8988T (cell line): ENCODE results near the gene DNASE2B.
"Not testable (repeated sequence)": the region's sequence is repeated elsewhere in the genome, so short reads cannot be mapped to it uniquely, and the experiment has no call there.

Experiments used
- DNase-seq: peaks from one replicate; pipeline ENCODE4 v3.0.0; 2011

Gene DNASE2B

DNA sequence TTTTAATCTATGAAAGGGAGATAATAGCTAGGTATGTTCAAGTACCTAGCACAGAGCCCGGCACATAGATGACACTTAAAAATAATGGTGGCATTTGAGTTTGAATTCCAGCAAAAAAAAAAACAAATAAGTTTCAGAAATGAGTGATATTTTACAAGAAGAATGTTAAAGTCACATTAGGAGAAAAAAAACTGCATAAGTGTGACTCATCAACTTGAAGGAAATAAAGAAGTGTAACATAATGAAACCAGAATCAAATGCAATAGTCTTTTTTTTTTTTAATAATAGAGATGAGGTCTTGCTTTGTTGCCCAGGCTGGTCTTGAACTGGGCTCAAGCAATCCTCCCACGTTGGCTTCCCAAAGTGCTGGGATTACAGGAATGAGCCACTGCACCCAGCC, 17.1 kb downstream of the DNASE2B start:
- no peak for DNase-seq

DNA sequence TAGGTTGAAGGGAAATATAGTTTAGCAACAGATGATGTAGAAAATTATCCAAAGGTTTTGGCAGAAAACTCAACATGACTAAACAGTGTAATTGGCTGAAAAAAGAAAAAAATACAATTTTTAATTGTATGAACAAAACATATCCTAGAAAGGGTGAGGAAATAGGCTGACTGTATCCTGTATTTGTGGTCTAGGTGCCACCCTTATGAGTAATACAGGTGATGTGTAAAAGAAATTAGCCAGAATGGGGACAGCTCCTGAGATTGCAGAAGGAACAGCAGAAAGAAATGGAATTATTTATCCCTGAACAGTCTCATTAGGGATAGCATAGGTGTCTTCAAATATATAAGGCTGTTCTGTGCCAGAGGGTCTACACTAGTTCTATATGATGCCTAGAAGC, 24.6 kb downstream of the DNASE2B start:
- no peak for DNase-seq

DNA sequence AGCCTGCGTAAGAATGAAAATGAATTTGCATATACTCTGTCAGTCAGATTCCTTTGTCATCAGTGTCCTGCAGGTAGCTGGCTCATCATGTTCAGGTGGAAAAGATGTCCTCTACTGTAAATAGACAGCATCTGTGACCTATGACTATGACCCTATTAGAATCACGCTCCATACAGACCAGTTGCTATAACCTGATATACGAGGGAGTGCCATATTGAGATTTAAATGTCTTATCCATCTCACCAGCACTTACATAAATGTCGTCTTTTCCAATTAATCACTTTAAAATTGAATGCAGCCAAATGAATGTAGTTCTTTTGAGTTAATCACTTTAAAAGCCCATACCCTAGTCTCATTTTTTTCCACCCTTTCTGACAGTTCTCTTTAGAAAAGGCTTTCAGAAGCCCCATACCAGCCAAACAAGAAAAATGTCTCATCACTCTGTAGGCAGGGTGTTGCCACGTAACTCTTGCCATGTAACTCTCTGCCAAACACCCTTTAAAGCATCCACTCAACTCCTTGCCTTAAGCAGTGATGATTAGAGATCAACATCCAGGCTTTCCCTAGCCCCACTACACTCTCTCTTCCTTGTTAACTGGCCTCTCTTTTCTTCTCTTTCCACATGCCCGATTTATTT, 26.3 kb downstream of the DNASE2B start:
- DNase-seq: no peak

DNA sequence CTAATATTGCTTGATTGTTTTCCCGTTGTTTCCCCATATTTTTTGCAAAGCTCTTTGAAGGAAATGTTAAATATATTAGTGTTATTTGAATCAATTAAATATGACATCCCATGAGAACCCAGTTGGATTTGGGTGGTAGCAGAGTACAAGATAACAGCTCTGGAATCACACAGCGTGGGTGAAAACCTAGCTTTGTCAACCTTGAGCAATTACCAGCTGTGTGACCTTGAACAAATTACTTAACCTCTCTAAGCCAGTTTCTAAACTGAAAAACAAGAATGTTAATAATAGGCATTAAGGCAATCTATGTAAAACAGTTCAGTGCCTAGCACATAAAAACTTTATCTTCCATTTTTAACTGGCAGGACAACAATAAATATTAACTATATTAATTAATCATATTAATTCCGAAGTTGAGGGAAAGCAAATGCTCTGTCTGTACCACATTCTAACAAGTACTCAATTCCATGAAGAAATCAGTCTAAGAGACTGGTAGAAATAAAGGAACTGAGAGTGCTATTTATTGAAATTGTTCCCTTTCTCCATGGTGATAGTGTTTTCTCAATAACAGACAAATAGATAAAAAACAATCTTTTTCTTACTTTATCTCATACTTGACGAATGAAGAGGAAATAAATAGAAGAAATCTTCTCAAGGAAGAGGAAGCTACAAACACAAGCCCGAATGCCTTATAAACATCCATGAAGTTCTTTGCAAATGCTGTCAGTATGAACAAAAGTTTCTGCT, 27.0 kb downstream of the DNASE2B start:
- no peak for DNase-seq

DNA sequence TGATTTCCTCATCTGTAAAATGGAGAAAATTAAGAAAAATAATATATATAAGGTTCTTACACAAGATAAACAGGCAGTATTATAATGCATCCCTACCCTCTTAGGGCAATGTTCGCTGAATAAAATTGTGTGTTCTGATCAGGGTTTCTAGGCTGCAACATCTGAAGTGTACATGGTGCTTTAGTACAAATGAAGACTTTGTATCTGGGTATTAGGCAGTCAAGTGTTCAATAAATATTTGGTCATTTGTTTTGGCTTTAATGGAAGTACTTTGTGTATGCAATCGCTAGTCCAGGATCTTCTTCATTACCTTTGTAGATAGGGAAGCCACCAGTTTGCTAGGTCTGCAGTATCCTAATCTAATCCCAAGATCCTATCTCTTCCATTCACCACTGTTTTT, 28.1 kb downstream of the DNASE2B start:
- no peak for DNase-seq

DNA sequence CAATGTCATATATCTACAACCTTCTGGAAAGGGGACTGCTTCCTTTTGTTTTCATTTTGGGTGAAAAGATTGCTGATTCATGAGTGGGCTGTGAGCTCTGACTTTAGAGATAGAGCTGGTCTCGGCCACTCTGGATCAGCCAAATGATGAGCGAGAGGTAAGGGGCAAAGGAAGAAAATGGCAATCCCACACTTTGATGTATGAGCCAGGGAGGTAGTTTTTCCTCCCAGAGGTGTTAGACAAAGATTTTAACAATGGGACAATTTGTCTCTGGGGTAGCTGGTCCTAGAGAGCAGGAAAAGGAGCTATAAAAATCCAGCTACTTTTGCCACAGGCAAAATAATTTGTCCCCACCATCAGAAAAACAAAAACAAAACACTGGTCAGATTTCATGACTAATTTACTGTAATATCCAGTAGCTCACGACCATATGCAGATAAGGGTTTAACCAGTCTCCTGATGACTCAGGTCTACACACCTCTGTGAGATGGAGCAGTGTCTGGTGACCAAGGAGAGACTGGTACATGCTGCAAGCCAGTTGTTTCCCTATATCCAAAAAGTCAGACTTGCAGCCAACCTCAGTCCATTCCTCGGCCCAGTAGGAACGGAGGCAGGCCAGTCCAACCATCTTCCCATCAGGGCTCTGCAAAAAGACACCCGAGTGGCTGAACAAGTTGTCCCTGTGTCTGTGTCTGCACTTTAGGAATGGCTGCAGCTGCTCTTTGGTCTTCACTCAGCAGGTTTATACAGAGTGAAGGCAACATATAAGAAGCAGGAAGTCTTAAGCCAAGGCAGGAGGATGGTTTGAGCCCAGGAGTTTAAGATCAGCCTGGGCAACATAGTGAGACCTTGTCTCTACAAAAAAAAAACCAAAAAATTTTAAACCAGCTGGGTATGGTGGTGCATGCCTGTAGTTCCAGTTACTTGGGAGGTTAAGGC, 29.2 kb downstream of the DNASE2B start:
- no peak for DNase-seq

DNA sequence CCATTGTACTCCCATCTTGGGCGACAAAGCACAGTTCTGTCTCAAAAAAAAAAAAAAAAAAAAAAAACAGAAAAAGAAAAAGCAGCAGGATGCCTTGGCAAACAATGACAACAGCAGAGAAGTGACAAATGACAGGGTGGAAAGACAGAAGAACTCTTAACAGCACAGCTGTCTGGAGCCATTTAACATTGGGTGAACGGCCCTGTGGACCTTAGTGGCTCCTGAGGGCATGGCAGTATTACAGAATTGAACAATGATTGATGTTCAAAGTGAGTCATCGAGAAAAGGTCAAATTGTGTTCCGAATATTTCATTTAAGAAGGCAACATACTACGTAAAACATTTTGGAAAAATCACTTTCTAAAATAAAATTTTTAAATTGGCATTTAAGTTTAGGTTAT, 30.0 kb downstream of the DNASE2B start:
- DNase-seq: no peak

DNA sequence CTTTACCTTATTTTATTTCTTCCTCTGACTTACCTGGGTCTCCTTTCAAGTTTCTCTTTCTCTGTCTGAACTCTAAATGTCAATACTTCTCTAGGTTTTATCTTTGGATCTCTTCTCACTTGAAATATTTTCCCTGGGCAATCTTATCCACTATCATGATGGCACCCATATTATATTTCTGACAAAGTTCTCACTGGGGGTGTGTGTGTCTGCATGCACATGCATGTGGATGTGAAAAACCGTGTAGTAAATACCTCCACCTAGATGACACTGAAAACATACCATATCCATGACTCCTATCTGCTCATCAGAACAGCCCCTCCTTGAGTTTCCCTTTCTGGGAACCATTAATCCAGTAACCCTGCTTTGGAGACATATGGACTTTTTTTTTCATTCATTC, 30.9 kb downstream of the DNASE2B start:
- no peak for DNase-seq

DNA sequence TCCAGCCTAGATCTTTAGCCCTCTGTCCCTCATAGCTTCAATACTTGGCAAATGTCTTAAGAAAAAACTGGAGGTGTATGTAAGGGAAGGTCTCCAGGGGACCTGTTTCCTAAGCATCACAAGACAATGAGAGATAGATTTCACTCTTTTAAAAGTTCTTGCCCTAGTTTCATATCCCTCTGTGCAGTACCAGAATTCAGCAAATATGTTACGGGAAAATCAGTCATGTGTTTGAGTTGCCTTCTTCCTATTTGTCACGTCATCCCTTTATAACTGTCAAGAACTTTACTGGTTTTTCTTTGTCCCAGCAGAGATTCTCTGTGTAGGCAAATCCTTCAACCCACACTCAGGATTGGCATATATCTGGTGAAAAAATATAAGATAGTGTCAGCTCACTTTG, 32.3 kb downstream of the DNASE2B start:
- no peak for DNase-seq

DNA sequence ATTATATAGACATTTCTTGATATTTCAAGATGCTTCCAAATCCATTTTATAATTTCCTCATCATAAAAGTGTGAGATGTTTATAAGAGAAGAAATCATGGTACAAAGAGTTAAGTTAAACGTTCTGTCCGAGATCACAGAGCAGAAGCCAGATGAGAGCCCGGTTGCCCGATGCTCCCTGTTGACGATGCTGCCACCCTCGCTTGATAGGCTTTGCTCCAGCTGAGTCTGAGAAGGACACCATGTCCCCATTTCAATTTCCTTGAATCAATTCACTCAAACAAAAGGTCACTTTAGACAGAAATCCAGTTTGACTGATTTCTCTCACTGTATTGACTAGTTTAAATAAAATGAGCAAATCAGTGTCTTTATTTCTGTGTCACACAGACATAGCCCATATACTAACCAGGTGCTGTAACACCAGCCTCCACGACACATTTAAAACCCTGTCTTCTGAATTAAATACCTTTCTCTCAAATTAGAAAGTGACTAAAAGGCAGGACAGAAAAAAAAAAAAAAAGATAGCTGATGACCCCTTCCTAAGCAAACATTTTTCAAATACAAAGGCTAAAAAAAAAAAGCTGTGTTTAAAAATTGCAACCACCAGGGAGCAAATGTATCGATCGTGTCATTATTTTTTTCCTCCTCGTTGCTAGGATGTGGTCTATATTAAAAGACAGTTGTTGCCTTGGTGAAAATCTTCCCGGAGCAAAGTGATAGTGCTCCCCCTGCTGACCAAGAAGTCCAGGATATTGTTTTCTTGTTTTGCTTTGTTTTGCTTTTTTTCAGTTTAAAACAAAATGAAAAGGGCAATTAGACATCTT, 35.2 kb downstream of the DNASE2B start:
- DNase-seq: no peak

DNA sequence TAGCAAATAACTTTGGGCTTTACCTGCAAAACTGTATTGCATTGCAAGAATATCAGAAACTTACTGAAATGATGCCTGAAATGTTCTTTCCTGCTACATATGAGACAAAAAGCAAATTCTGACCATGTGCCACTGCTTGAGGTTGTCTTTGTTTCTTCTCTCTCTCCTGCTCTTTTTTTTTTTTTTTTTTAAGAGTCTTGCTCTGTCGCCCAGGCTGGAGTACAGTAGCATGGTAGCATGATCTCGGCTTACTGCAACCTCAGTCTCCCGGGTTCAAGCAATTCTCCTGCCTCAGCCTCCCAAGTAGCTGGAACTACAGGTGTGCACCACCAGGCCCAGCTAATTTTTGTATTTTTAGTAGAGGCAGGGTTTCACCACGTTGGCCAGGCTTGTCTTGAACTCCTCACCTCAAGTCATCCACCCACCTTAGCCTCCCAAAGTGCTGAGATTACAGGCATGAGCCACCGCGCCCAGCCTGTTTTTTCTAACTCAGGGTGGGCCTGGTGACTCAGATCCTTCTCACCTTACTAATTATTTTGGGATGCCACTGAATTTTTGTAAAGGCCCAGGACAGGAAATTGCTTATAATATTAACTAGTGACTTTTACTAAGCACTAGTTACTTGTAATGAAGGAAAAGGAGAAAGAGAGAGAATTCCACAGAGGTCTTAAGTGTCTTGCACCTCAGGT, 35.9 kb downstream of the DNASE2B start:
- no peak for DNase-seq

DNA sequence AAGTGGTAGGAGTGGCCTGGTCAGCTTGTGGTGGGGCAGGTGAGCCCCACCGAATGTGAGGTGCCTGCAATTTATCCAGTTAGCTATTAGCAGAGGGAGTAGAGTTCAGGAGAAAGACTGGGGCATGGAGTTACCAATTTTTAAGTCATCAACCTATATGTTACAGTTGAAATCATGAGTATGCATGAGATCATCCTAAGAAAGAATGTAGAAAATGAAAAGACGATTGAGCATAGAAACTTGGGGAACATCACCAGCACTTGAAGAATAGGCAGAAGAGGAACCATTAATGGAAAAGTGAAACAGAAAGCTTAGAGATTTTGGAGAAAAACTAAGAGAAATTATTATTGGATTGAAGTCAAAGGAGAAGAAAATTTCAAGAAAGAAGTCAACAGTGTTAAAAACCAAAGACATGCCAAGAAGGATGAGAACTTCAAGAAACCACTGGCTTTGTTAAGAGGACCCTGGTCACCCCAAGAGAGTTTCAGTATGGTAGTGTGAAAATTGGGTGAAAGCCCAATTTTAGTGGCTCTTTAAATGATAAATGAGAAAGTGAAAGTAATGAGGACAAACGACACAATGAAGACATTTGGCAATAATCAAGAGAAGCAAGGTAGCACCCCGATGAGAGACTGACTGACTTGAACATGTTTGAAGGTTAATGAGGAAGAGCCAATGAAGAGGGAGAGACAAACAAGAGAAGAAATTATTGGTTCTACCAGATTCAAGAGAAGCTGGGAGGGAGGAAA, 36.7 kb downstream of the DNASE2B start:
- DNase-seq: no peak

DNA sequence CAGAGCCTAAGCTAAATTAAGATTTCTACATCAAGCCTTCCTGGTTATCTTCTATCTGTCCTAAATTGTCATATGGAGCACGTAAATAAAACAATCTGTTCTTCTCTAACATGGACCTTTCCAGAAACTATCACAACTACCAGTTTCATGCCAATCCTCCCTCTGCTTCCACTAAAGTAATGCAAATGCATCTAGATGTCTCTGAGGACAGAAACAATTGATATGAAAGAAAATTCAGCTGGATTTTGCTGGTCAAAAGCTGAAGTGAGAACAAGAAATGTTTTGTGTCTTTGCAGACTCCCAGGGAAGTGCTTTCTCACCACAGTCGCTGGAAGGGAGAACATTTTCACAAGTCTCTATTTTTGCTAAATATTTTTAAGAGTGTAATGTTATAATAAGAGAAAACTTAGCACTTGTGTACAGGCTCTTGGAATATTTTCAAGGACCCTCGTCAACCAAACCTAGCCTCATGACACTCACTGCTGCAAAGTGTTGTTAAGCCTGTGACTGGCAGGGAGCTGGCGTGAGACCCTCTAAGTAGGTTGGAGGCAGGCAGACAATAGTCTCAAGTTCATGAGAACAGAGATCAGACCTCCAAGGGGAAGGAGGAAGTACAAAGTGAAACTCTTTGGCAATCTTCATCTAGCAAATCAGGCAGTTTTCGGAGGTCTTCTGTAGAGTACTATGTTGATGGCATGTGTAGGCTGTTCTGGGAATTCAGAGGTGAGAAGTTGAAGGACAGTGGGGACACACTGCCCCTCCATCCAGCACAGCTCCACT, 38.8 kb downstream of the DNASE2B start:
- DNase-seq: no peak

DNA sequence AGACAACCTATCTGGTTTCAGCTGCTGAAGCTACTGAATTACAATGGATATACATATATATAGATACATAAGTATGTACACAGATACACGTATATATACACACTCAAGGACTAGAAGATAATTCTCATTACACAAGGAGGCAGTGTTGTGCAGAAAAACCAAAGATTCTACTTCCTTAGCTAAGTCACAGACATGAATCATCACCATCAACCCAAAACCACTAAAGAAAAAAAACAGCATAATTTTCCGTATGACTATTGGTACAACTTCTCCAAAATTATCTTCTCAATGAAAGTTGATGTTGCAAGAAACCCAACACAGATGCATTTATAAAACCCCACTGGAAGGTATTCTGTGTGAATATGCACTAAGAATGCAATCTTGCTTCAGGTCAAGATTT, 44.0 kb downstream of the DNASE2B start:
- no peak for DNase-seq

DNA sequence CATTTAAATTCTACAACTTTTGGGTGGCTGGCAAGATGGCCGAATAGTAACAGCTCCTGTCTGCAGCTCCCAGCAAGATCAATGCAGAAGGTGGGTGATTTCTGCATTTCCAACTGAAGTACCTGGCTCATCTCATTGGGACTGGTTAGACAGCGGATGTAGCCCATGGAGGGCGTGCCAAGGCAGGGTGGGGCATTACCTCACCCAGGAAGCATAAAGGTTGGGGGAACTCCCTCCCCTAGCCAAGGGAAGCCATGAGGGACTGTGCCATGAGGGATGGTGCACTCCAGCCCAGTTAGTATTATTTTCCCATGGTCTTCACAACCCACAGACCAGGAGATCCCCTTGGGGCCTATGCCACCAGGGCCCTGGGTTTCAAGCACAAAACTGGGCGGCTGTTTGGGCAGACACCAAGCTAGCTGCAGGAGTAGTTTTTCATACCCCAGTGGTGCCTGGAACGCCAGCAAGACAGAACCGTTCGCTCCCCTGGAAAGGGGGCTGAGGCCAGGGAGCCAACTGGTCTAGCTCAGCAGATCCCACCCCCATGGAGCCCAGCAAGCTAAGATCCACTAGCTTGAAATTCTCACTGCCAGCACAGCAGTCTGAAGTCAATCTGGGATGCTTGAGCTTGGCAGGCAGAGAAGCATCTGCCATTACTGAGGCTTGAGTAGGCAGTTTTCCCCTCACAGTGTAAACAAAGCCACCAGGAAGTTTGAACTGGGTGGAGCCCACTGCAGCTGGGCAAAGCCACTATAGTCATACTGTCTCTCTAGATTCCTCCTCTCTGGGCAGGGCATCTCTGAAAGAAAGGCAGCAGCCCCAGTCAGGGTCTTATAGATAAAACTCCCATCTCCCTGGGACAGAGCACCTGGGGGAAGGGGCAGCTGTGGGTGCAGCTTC, 44.7 kb downstream of the DNASE2B start:
- DNase-seq: not testable (repeated sequence)

DNA sequence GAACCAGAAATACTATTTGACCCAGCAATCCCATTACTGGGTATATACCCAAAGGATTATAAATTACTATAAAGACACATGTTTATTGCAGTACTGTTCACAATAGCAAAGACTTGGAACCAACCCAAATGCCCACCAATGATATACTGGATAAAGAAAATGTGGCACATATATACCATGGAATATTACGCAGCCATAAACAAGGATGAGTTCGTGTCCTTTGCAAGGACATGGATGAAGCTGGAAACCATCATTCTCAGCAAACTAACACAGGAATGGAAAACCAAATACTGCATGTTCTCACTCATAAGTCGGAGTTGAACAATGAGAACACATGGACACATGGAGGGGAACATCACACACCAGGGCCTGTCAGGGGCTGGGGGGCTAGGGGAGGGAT, 50.4 kb downstream of the DNASE2B start:
- DNase-seq: not testable (repeated sequence)

DNA sequence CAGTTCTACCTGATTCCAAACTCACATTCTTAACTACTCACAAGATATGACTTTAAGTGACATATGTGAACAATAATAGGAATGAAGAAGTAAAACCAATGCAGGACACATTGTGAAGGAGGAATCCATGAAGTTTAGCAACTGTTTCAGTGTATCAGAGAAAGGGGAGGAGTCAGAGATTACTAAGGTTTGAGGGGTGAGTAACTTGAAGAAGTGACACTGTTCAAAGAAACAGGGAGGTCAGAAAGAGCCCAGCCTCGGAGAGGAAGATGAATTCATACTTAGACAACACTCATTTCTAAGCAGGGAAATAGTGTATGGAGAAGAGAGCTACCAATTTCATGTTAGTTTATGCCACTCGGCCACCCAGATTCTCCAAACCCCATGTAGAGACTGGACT, 52.6 kb downstream of the DNASE2B start:
- DNase-seq: no peak

DNA sequence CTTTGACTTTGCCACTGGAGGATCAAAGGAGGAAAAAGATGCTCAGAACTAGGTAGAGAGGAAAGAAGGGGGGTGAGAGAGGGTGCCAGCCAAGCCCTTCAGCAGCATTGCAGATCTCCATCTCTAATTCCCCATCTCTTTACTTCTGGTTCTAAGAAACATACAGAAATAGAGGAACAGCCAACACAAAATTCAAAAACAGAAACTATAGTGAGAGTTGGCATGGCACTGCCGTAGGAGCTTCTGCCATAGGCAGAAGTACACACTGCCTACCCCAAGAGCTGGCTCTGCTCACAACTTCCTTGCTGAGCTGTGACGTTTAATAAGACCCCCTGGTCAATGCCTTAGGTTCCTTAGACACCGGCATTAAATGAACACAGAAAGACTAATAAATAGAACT, 54.2 kb downstream of the DNASE2B start:
- no peak for DNase-seq

DNA sequence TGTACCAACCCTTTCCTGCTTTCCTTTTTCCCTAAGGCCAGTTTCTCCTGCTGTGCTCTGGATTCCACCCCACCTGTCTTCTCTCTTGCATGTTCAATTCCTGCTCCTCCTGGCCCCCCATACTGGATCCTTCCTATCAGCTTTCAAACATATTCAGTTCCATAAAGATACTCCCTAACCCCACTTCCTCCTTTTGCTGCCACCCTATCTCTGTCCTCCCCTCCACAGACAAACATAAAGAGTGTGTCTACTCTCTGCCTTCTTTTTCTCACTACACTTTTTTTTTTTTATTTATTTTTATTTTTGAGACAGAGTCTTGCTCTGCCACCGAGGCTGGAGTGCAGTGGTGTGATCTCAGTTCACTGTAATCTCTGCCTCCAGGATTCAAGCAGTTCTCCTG, 63.8 kb downstream of the DNASE2B start:
- DNase-seq: no peak
